Measurements from ENCODE around the gene FBXW9.
A peak's percentile ranks its signal among the peaks of the same experiment; 100 is the strongest.

The FBXW9 gene

DNA sequence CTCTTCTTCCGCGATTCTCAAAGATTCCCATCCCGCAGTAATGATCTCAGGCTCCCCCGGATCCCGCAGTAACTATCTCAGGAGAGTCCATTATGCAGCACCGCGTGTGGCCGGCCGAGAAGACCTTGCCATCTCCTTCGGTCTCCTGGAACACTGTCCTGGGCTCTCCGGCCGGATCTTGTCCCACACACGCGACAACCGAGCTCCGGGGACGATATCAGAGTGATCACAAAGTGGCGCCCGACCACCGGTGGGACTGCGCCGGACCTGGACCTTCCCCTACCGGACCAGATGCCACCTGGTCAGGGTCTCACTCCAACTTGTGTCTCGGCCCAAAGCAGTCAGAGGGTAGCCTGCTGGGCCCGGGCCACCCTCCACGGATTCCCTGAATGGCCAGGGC is 53.9 kb downstream of the FBXW9 start:
- H3K4me3 ChIP-seq (ENCODE audit: control insufficient read depth, low read depth, low read length) = no peak overlapping the region
- TF ChIP-seq, protein P1, sequence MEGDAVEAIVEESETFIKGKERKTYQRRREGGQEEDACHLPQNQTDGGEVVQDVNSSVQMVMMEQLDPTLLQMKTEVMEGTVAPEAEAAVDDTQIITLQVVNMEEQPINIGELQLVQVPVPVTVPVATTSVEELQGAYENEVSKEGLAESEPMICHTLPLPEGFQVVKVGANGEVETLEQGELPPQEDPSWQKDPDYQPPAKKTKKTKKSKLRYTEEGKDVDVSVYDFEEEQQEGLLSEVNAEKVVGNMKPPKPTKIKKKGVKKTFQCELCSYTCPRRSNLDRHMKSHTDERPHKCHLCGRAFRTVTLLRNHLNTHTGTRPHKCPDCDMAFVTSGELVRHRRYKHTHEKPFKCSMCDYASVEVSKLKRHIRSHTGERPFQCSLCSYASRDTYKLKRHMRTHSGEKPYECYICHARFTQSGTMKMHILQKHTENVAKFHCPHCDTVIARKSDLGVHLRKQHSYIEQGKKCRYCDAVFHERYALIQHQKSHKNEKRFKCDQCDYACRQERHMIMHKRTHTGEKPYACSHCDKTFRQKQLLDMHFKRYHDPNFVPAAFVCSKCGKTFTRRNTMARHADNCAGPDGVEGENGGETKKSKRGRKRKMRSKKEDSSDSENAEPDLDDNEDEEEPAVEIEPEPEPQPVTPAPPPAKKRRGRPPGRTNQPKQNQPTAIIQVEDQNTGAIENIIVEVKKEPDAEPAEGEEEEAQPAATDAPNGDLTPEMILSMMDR (conservative IDR thresholded peaks at IDR 0.05; ENCODE audit: control insufficient read depth, insufficient read depth, low read depth, low read length) = no peak
- DNase-seq (ENCODE audit: low read depth) = no peak

DNA sequence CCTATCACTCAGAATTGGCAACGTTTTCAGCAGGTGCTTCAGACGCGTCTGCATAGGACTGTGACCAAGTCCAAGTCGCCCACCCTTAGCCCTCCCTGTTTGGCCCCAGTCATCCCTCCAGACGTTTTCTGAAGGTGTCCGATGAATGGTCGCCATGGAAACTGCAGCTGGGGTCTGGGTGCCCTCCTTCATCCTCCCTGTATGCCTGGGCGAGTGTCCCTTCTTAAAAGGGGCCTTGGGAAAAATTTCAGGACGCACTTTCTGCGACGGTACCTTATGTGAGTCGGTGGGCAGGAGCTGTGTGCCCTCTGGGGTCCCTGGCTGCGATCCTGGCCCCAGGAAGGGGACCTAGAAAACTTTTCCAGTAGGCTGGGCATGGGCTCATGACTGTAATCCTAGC is 55.0 kb downstream of the FBXW9 start:
- H3K4me3 ChIP-seq (ENCODE audit: control insufficient read depth, low read depth, low read length) = no peak overlapping the region
- TF ChIP-seq, protein P1 (conservative IDR thresholded peaks at IDR 0.05; ENCODE audit: control insufficient read depth, insufficient read depth, low read depth, low read length) = no peak
- no peak for DNase-seq (ENCODE audit: low read depth)

DNA sequence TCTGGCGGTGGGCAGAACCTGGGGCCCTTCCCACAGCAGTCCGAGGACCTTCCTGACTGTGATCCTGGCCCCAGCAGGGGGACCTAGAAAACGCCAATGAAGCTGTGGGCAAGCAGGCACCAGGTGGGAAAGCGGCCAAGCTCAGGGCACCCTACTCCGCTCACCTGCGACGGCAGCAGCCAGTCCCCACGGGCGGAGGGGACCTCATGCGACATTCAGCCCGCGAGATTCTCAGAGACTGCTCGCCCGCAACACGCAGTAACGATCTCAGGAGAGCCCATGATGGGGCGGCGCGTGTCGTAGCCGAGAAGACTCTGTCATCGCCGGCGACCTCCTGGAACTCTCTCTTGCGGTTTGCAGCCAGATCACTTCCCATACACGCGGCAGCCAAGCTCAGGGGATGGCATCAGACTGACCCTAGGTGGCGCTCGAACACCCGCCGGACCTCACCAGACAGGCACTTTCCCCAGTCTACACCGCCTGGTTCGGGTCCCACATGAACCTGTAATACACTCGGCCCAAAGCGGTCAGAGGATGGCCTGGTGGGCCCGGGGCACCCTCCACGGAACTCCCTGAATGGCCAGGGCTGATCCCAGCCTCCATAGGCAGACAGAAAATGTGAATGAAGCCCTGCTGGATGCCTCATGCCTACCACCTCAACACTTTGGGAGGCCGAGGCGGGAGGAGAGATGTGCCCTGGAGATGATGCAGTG is 56.4 kb downstream of the FBXW9 start:
- TF ChIP-seq, protein P1 (conservative IDR thresholded peaks at IDR 0.05; ENCODE audit: control insufficient read depth, insufficient read depth, low read depth, low read length) = peak; percentile 68
- peak overlapping the region; percentile 13 for H3K4me3 ChIP-seq (ENCODE audit: control insufficient read depth, low read depth, low read length)
- DNase-seq (ENCODE audit: low read depth) = peak; percentile 81

Measured in fibroblast of mammary gland (primary cell).